Heart left ventricle (tissue), 13 donors: ENCODE data around the gene RNF213.

ENCODE experiments used
- POLR2A ChIP-seq, 2 donors: fragments of 450-650 bp; IDR thresholded peaks; one replicate each; pipeline ENCODE4 v1.6.1; 2017; ENCODE audit warnings: antibody characterized with exemption in 2 of 2, mild to moderate bottlenecking in 2 of 2, moderate library complexity in 2 of 2
- TF ChIP-seq, protein P1 (sequence below), 12 donors: fragments of 200-600 bp; sonication (generic) in 4 of 12; IDR thresholded peaks; one replicate each; pipeline versions ENCODE4 v1.5.0 to v1.8.0; 2018 to 2022; ENCODE audit warnings: antibody characterized with exemption in 12 of 12, mild to moderate bottlenecking in 5 of 12
- donor health status: ischemic (EF 13 %, LVEDD 7.1; RV severe dilation, severe dysfunction).
- donor health status: DM: no; HTN: yes; CAD: no.
- donor health status: DM: no; HTN: no; CAD: no.
- donor health status: ischemic (EF 25% LVEDD 6.9; RV normal size, moderate dysfunction).
- donor health status: ischemic (EF 25% LVEDD 5.7; RV mildly dilated, moderate dysfunction).
- donor health status: ischemic (EF 35%, LVEDD 5.7; RV mildly dilated, moderate dysfunction).
- donor health status: nonischemic (EF 11% LVEDD 7.7; RV severe dilation, severe dysfunction).
- donor health status: DM: yes; HTN: yes; CAD: no.
- donor health status: PGD.
- donor health status: ischemic (EF 29% LVEDD 5.4; RV normal size, mild dysfunction).
- donor health status: nonischemic (EF 23%, LVEDD 6.1; RV moderate dilation, normal function).

DNA sequence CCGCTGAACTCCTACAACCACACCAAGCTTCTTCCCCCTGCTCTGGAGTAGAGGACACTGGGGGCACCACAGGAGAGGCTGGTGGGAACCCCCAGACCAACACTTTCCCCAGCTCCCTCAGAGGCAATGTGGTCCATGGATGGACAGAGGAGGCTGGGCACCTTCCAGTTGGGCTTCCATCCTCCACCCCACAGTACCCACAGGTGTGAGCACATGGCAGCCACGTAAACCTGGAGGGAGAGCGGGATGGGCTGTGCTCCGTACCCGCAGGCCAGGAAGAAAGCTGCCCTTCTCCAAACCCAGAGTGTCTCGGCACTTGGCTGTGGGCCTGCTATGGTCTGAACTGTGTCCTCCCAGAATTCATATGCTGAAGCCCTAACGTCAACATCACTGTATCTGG lies 42.3 kb upstream of the RNF213 start:
- TF ChIP-seq, protein P1, sequence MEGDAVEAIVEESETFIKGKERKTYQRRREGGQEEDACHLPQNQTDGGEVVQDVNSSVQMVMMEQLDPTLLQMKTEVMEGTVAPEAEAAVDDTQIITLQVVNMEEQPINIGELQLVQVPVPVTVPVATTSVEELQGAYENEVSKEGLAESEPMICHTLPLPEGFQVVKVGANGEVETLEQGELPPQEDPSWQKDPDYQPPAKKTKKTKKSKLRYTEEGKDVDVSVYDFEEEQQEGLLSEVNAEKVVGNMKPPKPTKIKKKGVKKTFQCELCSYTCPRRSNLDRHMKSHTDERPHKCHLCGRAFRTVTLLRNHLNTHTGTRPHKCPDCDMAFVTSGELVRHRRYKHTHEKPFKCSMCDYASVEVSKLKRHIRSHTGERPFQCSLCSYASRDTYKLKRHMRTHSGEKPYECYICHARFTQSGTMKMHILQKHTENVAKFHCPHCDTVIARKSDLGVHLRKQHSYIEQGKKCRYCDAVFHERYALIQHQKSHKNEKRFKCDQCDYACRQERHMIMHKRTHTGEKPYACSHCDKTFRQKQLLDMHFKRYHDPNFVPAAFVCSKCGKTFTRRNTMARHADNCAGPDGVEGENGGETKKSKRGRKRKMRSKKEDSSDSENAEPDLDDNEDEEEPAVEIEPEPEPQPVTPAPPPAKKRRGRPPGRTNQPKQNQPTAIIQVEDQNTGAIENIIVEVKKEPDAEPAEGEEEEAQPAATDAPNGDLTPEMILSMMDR (IDR thresholded peaks at IDR 0.05): no peak
- no peak for TF ChIP-seq POLR2A (IDR thresholded peaks at IDR 0.05)
